Transverse colon (tissue), 4 donors: ENCODE data around the gene GNAQ. TPM values are rescaled to one million over a fixed set of nuclear protein-coding genes. Genes with fewer than 3 reads are reported as not detected.
A peak's percentile ranks its signal among the peaks of the same experiment; 100 is the strongest.
"Not testable (repeated sequence)": the region's sequence is repeated elsewhere in the genome, so short reads cannot be mapped to it uniquely, and the experiment has no call there.

ENCODE experiments used
- DNase-seq: peaks from one replicate; pipeline ENCODE4 v3.0.0-alpha.2; 2019
- H3K27ac ChIP-seq, 4 donors: fragments of 200-600 bp; sonication (generic); 2 replicates each; pipeline ENCODE4 v1.5.1; 2016 to 2018; ENCODE audit warnings: inconsistent platforms in 4 of 4
- H3K27me3 ChIP-seq: fragments of 200-600 bp; sonication (generic); 2 replicates; pipeline ENCODE4 v1.5.1; 2017; ENCODE audit warnings: inconsistent platforms
- H3K36me3 ChIP-seq, 4 donors: fragments of 200-600 bp; sonication (generic); 2 replicates each; pipeline ENCODE4 v1.5.1; 2017 to 2019; ENCODE audit warnings: inconsistent platforms in 4 of 4
- H3K4me1 ChIP-seq, 4 donors: fragments of 200-600 bp; sonication (generic); 2 replicates each; pipeline ENCODE4 v1.5.1; 2017 to 2020; ENCODE audit warnings: inconsistent platforms in 4 of 4
- H3K4me3 ChIP-seq, 4 donors: fragments of 200-600 bp; sonication (generic); 1 replicate in 1 of 4; 2 replicates in 3 of 4; pipeline versions ENCODE4 v1.5.1 to v1.6.1; 2017 to 2019; ENCODE audit warnings: inconsistent platforms in 4 of 4
- H3K9me3 ChIP-seq, 2 donors: fragments of 200-600 bp; sonication (generic); 2 replicates each; pipeline ENCODE4 v1.5.1; 2017 to 2019; ENCODE audit warnings: inconsistent platforms in 2 of 2
- EP300 ChIP-seq: sonication (generic); formaldehyde crosslinking; IDR thresholded peaks from one replicate; pipeline ENCODE4 v1.6.1; 2017; ENCODE audit warnings: antibody characterized with exemption, low read depth
- POLR2A ChIP-seq: fragments of 450-650 bp; IDR thresholded peaks from one replicate; pipeline ENCODE4 v1.6.1; 2016; ENCODE audit warnings: antibody characterized with exemption, mild to moderate bottlenecking, moderate library complexity
- POLR2AphosphoS5 ChIP-seq, 3 donors: sonication (generic); formaldehyde crosslinking; IDR thresholded peaks; one replicate each; pipeline ENCODE4 v1.6.1; 2016; ENCODE audit warnings: antibody characterized with exemption in 3 of 3
- WGBS, 2 donors: methylation state at CpG; one replicate each; pipeline ENCODE4 v1.1.5; 2018; ENCODE audit warnings: low coverage in 1 of 2; 5-methylcytosine and 5-hydroxymethylcytosine counted together
- in situ Hi-C, 4 donors: fragments of 200-750 bp; cut with MboI; loops; one replicate each; pipeline versions ENCODE4 v1.15.0 to v1.15.1; 2017; ENCODE audit warnings: low sequenced_read_pairs in 3 of 4, low pct_ligation_motif_present in 1 of 4, low pct_unique_long_range_greater_than_20kb in 1 of 4
- intact Hi-C: fragments of 100-400 bp; cut with DNase I; formaldehyde crosslinking; loops from one replicate; pipeline ENCODE4 v1.15.1; 2023; ENCODE audit warnings: low total_unique reads
- total RNA-seq, 4 donors: library from RNA; depleted of rRNA; stranded (reverse); fragments of >200 nt; gene quantifications; one replicate each; pipeline ENCODE4 v1.1.0, GENCODE V29; 2016
- TF ChIP-seq, protein P1 (sequence below), 5 experiments: fragments of 200-600 bp in 3 of 5; fragments of 450-650 bp in 2 of 5; sonication (generic) in 3 of 5; IDR thresholded peaks; 1 replicate in 2 of 5; 2 replicates in 3 of 5; pipeline ENCODE4 v1.5.1; 2016 to 2017; ENCODE audit warnings: antibody characterized with exemption in 5 of 5, inconsistent platforms in 3 of 5, mild to moderate bottlenecking in 2 of 5, moderate library complexity in 1 of 5

The GNAQ gene
- total RNA-seq, 4 donors from 2014 or later: 36.3 to 54.9 (median 47.1) TPM

DNA sequence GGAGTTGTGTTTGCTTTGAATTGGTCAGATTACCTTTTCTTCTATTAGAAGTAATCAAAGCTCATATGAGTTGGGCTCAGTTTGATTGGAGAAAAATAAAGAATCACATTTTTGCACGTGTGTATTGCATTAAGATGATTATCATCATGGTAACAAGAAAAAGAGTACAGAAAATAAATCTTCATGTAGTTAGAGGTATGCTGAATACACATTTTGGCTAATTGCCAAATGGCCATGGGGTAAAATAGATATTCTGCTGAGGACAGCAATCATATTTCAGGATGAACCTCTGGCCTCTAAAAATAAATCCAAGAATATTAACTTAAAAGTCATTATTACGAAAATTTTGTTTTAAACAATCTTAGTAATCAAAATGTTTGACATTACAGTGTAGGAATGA is 38.9 kb upstream of the GNAQ start:
- Histone ChIP-seq H3K27ac (no peak overlapping the region), H3K36me3 (no peaks in the 10 kb centered on the region), H3K4me3 (no peak overlapping the region), H3K27me3 (no peaks in the 10 kb centered on the region), H3K4me1 (peaks cover 0 to 6% (median 0%) of the 10 kb centered on the region in 4 donors), H3K9me3 (peaks cover 4 to 5% of the 10 kb centered on the region in 2 donors)
- intact Hi-C loops (no loop called here), in situ Hi-C loops (no loop called here)
- DNase-seq: no peak
- no peak for TF ChIP-seq POLR2AphosphoS5 (IDR thresholded peaks at IDR 0.05)
- TF ChIP-seq, protein P1, sequence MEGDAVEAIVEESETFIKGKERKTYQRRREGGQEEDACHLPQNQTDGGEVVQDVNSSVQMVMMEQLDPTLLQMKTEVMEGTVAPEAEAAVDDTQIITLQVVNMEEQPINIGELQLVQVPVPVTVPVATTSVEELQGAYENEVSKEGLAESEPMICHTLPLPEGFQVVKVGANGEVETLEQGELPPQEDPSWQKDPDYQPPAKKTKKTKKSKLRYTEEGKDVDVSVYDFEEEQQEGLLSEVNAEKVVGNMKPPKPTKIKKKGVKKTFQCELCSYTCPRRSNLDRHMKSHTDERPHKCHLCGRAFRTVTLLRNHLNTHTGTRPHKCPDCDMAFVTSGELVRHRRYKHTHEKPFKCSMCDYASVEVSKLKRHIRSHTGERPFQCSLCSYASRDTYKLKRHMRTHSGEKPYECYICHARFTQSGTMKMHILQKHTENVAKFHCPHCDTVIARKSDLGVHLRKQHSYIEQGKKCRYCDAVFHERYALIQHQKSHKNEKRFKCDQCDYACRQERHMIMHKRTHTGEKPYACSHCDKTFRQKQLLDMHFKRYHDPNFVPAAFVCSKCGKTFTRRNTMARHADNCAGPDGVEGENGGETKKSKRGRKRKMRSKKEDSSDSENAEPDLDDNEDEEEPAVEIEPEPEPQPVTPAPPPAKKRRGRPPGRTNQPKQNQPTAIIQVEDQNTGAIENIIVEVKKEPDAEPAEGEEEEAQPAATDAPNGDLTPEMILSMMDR (IDR thresholded peaks at IDR 0.05): no peak
- TF ChIP-seq POLR2A: no peak
- no peak for TF ChIP-seq EP300
- 56 to 74% methylated on average over 2 of the region's 2 CpGs for WGBS, 2 donors

DNA sequence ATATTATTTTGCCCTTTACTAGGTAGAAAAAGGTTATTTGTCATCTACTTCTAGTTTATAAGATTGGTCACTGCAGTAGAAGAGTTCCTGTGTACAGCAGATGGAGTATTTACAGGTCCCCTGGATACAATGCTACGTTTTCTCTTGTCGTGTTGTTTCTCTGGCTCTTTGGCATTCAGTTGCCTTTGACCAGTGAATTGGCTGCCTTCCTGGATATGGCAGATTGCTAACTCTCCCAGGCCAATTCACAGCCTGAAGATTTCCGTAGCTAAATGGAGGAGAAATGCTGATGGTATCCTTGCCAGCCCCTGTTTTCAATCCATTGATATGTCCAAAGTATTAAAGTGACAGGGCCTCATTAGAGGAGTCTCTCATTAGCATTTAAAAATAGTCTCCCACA is 32.5 kb upstream of the GNAQ start:
- Histone ChIP-seq H3K27ac (no peak overlapping the region), H3K4me1 (no peaks in the 10 kb centered on the region), H3K27me3 (no peaks in the 10 kb centered on the region), H3K9me3 (peaks cover 4 to 5% of the 10 kb centered on the region in 2 donors), H3K36me3 (no peaks in the 10 kb centered on the region), H3K4me3 (no peak overlapping the region)
- no peak for DNase-seq
- in situ Hi-C loops: no loop called here
- TF ChIP-seq POLR2AphosphoS5 (IDR thresholded peaks at IDR 0.05): no peak
- no peak for TF ChIP-seq EP300
- no peak for TF ChIP-seq POLR2A
- TF ChIP-seq, protein P1 (IDR thresholded peaks at IDR 0.05): no peak
- intact Hi-C loops: no loop called here
- WGBS, 2 donors: 51 to 73% methylated on average over 3 of the region's 3 CpGs

DNA sequence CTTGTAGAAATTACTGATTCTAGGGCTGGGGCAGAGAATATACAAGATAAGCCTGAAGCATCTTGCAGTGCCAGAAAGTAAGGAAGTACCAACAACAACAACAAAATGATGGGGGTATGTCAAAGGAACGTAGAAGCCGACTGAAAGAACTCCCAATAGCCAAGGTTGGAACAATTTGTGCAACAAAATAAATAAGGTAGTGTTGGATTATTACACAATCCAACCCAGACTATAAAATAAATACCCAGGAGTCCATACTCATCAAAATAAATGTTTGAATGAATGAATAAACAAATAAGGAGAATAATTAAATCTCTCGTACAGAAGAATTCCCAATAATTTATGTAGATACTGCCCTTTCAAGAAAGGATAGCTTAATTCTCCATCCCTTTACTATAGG is 31.1 kb upstream of the GNAQ start:
- no peaks in the 10 kb centered on the region for H3K36me3 ChIP-seq
- intact Hi-C loops: no loop called here
- DNase-seq: no peak

DNA sequence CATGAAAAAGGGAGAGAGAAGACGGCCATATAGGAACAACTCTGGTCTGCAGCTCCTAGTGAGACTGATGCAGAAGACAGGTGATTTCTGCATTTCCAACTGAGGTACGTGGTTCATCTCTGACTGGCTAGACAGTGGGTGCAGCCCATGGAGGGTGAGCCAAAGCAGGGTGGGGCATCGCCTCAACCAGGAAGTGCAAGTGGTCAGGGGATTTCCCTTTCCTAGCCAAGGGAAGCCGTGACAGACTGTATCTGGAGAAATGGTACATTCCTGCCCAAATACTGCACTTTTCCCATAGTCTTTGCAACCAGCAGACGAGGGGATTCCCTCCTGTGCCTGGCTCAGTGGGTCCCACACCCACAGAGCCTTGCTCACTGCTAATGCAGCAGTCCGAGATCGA is 22.6 kb upstream of the GNAQ start:
- H3K27me3 ChIP-seq, H3K36me3 ChIP-seq, H3K27ac ChIP-seq, H3K4me3 ChIP-seq, H3K4me1 ChIP-seq, H3K9me3 ChIP-seq, in situ Hi-C loops: not testable (repeated sequence)
- peak; percentile 14 for DNase-seq
- intact Hi-C loops: loop anchor here (5.0 kb wide), 1 partner anchor 1638 kb away; no protein-coding TSS in a partner anchor
- WGBS, 2 donors: 57 to 78% methylated on average over 2 to 7 of the region's 7 CpGs

More for the DNA sequence above, 31.1 kb upstream of the GNAQ start:
- in situ Hi-C loops: no loop called here
- Histone ChIP-seq H3K4me3 (no peak overlapping the region), H3K27ac (no peak overlapping the region), H3K27me3 (no peaks in the 10 kb centered on the region), H3K9me3 (peaks cover 4 to 5% of the 10 kb centered on the region in 2 donors), H3K4me1 (no peaks in the 10 kb centered on the region)
- WGBS, 2 donors: 91 to 93% methylated on average over 3 of the region's 3 CpGs
- no peak for TF ChIP-seq POLR2A
- TF ChIP-seq EP300: no peak
- TF ChIP-seq, protein P1 (IDR thresholded peaks at IDR 0.05): no peak

DNA sequence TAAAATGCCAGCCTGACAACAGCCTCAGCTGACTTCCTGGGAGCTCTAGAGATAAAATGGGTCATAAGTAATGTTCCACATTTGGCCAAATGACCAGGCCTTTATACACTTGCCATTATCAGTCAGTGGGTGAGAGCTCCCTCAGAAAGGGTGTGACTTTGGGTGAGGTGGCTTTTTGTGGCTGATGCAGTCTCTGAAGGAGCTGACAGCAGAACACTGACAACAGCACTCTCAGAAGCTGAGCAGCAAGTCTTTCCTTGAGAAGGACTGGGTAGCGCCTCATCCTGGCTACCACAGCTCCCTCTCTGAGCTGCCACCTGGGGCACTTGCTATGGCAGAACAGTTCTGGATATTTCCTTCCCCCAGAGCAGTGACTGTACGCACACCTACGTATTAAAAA is 22.0 kb upstream of the GNAQ start:
- Histone ChIP-seq H3K36me3 (no peaks in the 10 kb centered on the region), H3K4me3 (no peak overlapping the region), H3K27ac (no peak overlapping the region), H3K4me1 (no peaks in the 10 kb centered on the region), H3K27me3 (no peaks in the 10 kb centered on the region), H3K9me3 (no peaks in the 10 kb centered on the region)
- DNase-seq: no peak
- WGBS, 2 donors: 88 to 97% methylated on average over 3 of the region's 3 CpGs
- no peak for TF ChIP-seq POLR2A
- TF ChIP-seq, protein P1 (IDR thresholded peaks at IDR 0.05): no peak
- no peak for TF ChIP-seq POLR2AphosphoS5 (IDR thresholded peaks at IDR 0.05)
- TF ChIP-seq EP300: no peak
- in situ Hi-C loops: no loop called here
- intact Hi-C loops: loop anchor here (5.0 kb wide), 1 partner anchor 1639 kb away; no protein-coding TSS in a partner anchor
